ENCODE measurements around the gene SF3B4.
"Not testable (repeated sequence)": the region's sequence is repeated elsewhere in the genome, so short reads cannot be mapped to it uniquely, and the experiment has no call there.

Gene SF3B4

DNA sequence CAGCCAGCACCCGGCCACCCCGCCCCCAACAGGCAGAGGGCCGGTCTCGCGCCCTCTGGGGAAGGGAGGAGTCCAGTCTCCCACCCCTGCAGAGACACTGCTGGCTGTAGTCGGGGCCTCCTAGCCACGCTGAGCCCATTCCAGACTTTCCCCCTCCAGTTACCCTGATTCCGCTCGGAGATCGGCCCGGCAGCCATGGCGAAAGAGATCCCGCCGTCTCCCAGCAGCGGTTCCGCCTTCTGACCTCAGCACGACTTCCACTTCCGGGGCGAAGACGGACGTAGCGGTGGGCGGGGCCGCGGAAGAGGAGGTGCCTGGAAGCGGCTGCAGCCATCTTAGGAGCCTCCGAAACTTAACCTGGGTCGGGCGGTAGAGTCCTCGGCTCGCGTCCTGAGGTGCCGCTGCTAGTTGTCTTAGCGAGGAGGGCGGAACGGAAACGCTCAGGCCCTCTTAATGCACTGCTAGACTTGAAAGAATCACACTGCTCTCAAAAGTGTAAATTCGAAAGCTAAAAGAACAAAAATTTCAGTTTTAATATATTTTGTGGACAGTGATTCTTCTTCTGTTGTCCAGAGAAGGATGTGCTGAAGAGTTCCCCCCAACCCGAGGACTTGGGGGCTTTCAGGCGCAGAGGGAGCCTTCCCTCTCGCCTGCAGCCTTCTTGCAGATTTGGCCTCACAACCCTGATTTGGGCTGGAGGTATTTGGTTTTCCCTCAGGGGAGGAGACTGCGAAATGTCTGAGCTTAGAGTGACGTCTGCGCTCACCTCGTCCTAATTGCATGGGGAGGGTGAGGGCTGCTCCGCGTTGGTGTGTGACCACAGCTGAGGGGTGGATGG lies at the start of gene SF3B4:
Gene SF3B4 (minus strand): TSS at position 241 of the 838 bp plus-strand sequence. CDS start 44 bp downstream, at position 197.
- peak; percentile 79 to 91 for DNase-seq

DNA sequence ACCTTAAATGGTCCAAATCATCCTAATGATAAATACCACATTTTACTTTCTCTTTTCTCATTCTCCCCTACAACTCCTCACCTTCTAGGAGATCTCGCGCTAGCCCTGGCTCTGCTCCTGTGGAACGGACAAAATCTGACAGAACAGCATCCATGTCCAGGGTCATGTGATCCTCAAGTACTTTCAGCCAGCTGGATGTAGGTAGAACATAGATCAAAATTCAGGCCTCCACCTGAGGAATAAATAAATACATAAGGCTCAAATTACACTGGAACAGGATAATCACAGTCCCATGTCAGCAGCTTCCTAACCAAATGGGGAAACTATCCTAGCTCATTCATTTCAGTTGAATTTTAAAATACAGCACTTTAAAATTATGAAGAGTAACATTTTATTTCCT lies 49.7 kb upstream of the SF3B4 start:
- peak in 1 of 2 experiments; percentile 53 for DNase-seq

- no peak for DNase-seq
These were observed 44.9 kb upstream of the SF3B4 start for GRCh38 chr1:149972547-149972946.

DNA sequence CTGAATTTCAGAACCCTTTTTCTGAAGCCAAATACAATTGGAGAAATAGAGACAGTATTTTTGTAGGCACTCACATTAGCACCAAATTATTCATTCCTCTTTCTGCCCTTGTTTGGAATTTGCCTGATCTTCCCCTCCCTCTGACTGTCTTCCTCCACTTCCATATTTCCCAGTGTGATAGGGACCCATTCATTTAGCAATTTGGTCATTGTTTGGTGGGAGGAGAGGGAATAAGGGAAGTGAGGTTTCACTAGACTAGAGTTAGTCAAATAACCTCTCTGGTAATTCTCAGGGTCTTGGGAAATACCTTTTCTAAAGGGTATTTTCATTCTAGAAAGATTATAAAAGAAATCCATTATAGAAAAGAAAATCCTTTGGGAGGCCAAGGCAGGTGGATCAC lies 40.0 kb upstream of the SF3B4 start:
- no peak for DNase-seq

GRCh38 chr1:149967041-149967440 lies 39.4 kb upstream of the SF3B4 start:
- no peak for DNase-seq

GRCh38 chr1:149966405-149966804 lies 38.8 kb upstream of the SF3B4 start:
- no peak for DNase-seq

DNA sequence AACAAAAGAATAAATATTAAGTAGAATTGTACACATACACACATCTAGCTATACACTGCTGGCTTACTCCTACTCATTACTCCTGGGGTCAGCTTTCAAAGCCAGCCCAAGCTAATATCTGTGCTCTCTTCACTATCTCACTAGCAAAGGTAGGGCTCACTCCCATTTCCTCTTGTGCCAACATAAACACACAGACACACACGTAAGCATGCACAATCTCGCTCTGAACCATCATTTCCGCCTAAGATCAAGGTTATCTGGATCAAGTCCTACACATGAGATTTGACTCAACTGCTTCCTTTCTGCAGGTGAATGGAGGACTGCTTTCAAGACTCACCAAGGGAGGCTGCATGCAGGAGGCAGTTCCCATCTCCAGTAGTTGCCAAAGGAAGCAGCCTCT lies 37.8 kb upstream of the SF3B4 start:
- DNase-seq: no peak

DNA sequence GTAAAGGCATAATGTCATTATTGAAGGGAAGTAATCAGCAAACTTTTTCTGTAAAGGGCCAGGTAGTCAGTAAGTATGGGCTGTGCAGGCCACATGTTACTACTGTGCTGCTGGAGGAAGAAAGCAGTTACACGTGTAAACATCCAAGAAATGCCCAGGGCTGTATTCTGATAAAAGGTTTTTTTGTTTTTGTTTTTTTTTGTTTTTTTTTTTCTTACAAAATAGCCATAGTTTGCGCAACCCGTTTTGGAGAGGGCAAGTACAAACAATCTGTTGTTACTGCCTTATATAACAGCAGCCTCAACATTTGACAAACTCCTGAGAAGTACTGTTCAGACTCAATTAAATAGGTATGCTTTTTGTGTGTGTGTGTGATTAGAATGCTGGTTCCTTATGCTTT lies 35.8 kb upstream of the SF3B4 start:
- DNase-seq: no peak

DNA sequence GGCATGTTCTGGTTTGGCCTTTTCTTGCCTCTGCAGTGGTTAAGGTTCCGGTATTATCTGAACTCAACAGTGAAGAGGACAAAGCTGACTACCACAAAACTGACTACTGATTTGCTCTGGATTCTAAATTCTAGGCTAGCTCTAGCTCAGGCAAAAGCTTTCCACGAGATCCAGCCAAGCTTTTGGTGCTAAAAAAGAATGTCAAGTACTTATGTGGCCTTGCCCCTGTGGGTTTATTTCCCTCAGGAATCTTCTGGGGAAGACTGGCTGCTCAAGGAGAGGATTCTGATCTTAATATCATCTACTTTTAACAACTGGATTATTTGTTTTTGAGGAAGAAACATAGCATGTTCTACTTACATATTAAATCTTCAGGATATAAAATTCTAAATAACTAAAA lies 35.1 kb upstream of the SF3B4 start:
- no peak for DNase-seq

GRCh38 chr1:149962039-149962647 lies 34.5 kb upstream of the SF3B4 start:
- peak in 1 of 2 experiments; percentile 54 for DNase-seq

- DNase-seq: not testable (repeated sequence)
These were observed 29.9 kb upstream of the SF3B4 start for GRCh38 chr1:149957548-149957947.

GRCh38 chr1:149949911-149950310 lies 22.3 kb upstream of the SF3B4 start:
- DNase-seq: no peak

DNA sequence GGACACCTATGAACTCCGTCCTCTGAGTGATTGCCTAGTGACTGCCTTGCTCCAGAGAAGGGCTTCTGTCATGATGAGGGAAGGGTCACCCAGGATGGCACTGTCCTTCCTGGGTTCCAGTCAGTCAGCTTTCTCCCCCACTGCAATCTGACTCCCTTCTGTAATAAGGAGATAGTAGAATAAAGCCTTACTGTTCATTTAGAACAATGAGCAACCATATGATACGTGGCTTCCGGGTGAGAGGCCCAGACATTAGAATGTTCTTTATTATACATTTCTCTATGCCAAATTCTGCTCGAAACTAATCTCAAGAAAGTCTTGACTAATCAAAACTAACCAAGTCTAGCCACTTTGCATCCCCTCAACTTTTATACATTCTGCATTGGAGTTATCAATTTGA lies 17.6 kb upstream of the SF3B4 start:
- DNase-seq: no peak

DNA sequence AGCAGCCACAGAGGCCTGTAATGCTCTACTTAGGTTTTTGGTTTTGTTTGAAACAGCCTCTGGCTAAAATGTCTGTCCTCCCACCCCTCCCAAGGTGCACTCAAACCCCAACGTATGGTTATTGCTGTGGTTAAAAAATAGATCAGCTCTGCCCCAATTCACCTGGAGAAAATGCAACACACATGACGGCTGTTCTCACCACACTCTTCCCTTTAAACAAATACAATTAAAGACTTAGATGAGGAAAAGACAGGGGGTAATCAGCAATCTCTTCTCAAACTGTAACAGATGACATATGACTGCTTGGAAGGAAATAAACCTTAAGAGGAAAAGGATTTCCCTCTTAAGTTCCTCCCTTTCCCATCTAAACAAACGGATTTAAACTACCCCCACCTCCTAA lies 15.3 kb upstream of the SF3B4 start:
- DNase-seq: no peak

DNA sequence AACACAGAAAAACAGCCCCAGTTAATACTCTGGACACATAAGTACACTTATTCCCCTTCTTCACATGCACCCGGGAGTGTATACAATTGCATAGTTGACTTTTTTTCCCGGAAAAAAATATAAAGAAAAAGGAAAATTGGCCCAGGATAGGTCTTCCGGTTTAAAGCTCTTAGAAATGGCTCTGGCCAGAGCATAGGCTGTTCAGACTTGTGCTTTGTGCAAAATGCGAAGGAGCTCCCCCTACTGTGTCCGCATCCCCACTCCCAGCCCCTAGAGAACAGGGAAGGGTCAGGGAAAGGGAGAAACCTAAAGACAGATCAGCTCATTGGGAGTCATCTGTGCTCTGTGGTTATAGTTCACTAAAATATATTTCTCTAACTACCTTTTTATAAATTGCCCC lies 14.6 kb upstream of the SF3B4 start:
- DNase-seq: peak; percentile 15 to 68

- peak; percentile 11 to 34 for DNase-seq
These were observed 12.8 kb upstream of the SF3B4 start for GRCh38 chr1:149940427-149940826.

GRCh38 chr1:149938668-149939003 lies 11.0 kb upstream of the SF3B4 start:
- DNase-seq: not testable (repeated sequence)

- DNase-seq: no peak
These were observed 10.2 kb upstream of the SF3B4 start for GRCh38 chr1:149937759-149938158.

- DNase-seq: no peak
These were observed 9.5 kb upstream of the SF3B4 start for GRCh38 chr1:149936992-149937705.

GRCh38 chr1:149936170-149936991 lies 8.8 kb upstream of the SF3B4 start, which contains the start of gene MTMR11:
MTMR11 (minus strand) TSS chr1:149936879; CDS start chr1:149936647, 232 bp downstream.
- DNase-seq: no peak

- DNase-seq: no peak
These were observed 6.8 kb upstream of the SF3B4 start for GRCh38 chr1:149934356-149934755.

- DNase-seq: no peak
These were observed 5.6 kb upstream of the SF3B4 start for GRCh38 chr1:149933208-149933607.

DNA sequence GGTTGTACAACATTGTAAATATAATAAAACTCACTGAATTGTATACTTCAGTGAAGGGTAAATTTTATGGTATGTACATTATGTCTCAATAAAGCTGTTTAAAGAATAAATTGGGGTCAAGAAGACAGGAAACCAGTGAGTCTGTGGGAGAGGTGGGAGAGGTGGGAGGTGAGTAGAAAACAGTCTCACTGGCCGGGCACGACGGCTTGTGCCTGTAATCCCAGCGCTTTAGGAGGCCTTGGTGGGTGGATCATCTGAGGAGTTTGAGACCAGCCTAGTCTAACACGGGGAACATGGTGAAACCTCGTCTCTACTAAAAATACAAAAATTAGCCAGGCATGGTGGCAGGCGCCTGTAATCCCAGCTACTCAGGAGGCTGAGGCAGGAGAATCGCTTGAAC lies 4.9 kb upstream of the SF3B4 start:
- DNase-seq: no peak

All from NCI-H524 (cell line).